IMR-90 (cell line): Measurements from ENCODE around the gene ZGRF1. TPM values are rescaled to one million over a fixed set of nuclear protein-coding genes. Genes with fewer than 3 reads are reported as not detected.

ENCODE experiments used
- ATAC-seq: fragments of 200-7000 bp; cut with Tn5 transposase; 2 replicates; pipeline ENCODE4 v1.9.1; 2020; ENCODE audit warnings: low read depth, mild to moderate bottlenecking, moderate library complexity
- BruUV-seq: library from RNA; stranded (reverse); fragments of 400-500 nt; replicated peaks from 2 replicates; lab custom pipeline; 2021; lab: Mats Ljungman, UMichigan
- CTCF ChIA-PET: fragments of 300-600 bp; formaldehyde crosslinking; extraction: SDS; loops from one replicate; lab custom pipeline; 2021; ENCODE audit warnings: antibody characterized with exemption; lab: Yijun Ruan, JAX
- POLR2A ChIA-PET: fragments of 300-600 bp; sonication (Branson Sonifier 250); formaldehyde crosslinking; loops from one replicate; lab custom pipeline; 2022; ENCODE audit warnings: antibody characterized with exemption; ENCODE audit not compliant: unreplicated experiment; lab: Charles Lee
- DNase-seq: peaks from one replicate; pipeline ENCODE4 v3.0.0; 2013
- H2AFZ ChIP-seq: replicated peaks from 2 replicates; pipeline ENCODE3; 2013; ENCODE audit warnings: low read length, mild to moderate bottlenecking; ENCODE audit not compliant: poor library complexity
- H2AK5ac ChIP-seq: 2 replicates; pipeline ENCODE4 v1.6.1; 2013; ENCODE audit warnings: low read depth, low read length, inconsistent platforms
- H2AK9ac ChIP-seq: replicated peaks from 2 replicates; pipeline ENCODE3; 2013; ENCODE audit warnings: mild to moderate bottlenecking, low read depth, low read length, moderate library complexity; ENCODE audit not compliant: poor library complexity
- H2BK120ac ChIP-seq: 2 replicates; pipeline ENCODE4 v1.6.1; 2013; ENCODE audit warnings: low read depth, low read length, inconsistent platforms
- H2BK15ac ChIP-seq: 3 replicates; pipeline ENCODE4 v1.6.1; 2013; ENCODE audit warnings: low read depth, low read length, inconsistent platforms
- H2BK20ac ChIP-seq: 2 replicates; pipeline ENCODE4 v1.6.1; 2013; ENCODE audit warnings: low read depth, mild to moderate bottlenecking, inconsistent platforms, low read length, moderate library complexity
- H2BK5ac ChIP-seq: 2 replicates; pipeline ENCODE4 v1.6.1; 2013; ENCODE audit warnings: mild to moderate bottlenecking, low read depth, low read length, inconsistent platforms; ENCODE audit not compliant: poor library complexity, severe bottlenecking
- H3K14ac ChIP-seq: replicated peaks from 2 replicates; pipeline ENCODE4 v1.6.1; 2013; ENCODE audit warnings: low read depth, low read length, inconsistent platforms
- H3K18ac ChIP-seq: 2 replicates; pipeline ENCODE4 v1.6.1; 2013; ENCODE audit warnings: low read depth, low read length, control low read depth
- H3K23ac ChIP-seq: 2 replicates; pipeline ENCODE4 v1.6.1; 2013; ENCODE audit warnings: low read depth, low read length, inconsistent platforms
- H3K27ac ChIP-seq: 2 replicates; pipeline ENCODE4 v1.5.1; 2013; ENCODE audit warnings: mild to moderate bottlenecking, control low read depth, low read length; ENCODE audit not compliant: insufficient read depth
- H3K27me3 ChIP-seq: 2 replicates; pipeline ENCODE4 v1.6.1; 2013; ENCODE audit warnings: low read length; ENCODE audit not compliant: control insufficient read depth, insufficient read depth
- H3K36me3 ChIP-seq: 2 replicates; pipeline ENCODE4 v1.6.1; 2013; ENCODE audit warnings: low read length, mixed read lengths; ENCODE audit not compliant: control insufficient read depth, insufficient read depth
- H3K4ac ChIP-seq: 2 replicates; pipeline ENCODE4 v1.6.1; 2013; ENCODE audit warnings: low read depth, low read length, inconsistent platforms
- H3K4me1 ChIP-seq: 2 replicates; pipeline ENCODE4 v1.6.1; 2013; ENCODE audit warnings: low read length, mixed read lengths; ENCODE audit not compliant: control insufficient read depth, insufficient read depth
- H3K4me2 ChIP-seq: 2 replicates; pipeline ENCODE4 v1.6.1; 2013; ENCODE audit warnings: low read depth, mild to moderate bottlenecking, control low read depth, low read length, moderate library complexity
- H3K4me3 ChIP-seq: 2 replicates; pipeline ENCODE4 v1.5.1; 2013; ENCODE audit warnings: low read depth, mild to moderate bottlenecking, control low read depth, low read length, moderate library complexity; ENCODE audit not compliant: insufficient read depth
- H3K56ac ChIP-seq: 2 replicates; pipeline ENCODE4 v1.6.1; 2013; ENCODE audit warnings: low read length, inconsistent platforms; ENCODE audit not compliant: insufficient read depth; ENCODE audit errors: extremely low read depth
- H3K79me1 ChIP-seq, 2 experiments: 2 replicates each; pipeline ENCODE4 v1.6.1; 2013; ENCODE audit warnings: low read length in 2 of 2, inconsistent platforms in 1 of 2, low read depth in 1 of 2
- H3K9ac ChIP-seq: 2 replicates; pipeline ENCODE4 v1.6.1; 2013; ENCODE audit warnings: low read depth, low read length, control low read depth
- H3K9me1 ChIP-seq: 2 replicates; pipeline ENCODE4 v1.6.1; 2013; ENCODE audit warnings: low read length, inconsistent platforms; ENCODE audit not compliant: insufficient read depth
- H3K9me3 ChIP-seq: 2 replicates; pipeline ENCODE4 v1.6.1; 2013; ENCODE audit warnings: low read length; ENCODE audit not compliant: control insufficient read depth, insufficient read depth
- H4K20me1 ChIP-seq: 2 replicates; pipeline ENCODE4 v1.6.1; 2013; ENCODE audit warnings: low read length, inconsistent platforms; ENCODE audit not compliant: insufficient read depth
- H4K5ac ChIP-seq: 2 replicates; pipeline ENCODE4 v1.6.1; 2013; ENCODE audit warnings: mild to moderate bottlenecking, low read depth, low read length, control low read depth
- H4K8ac ChIP-seq, 2 experiments: 2 replicates each; pipeline ENCODE4 v1.6.1; 2013; ENCODE audit warnings: low read depth in 2 of 2, low read length in 2 of 2, control low read depth in 1 of 2, inconsistent platforms in 1 of 2
- H4K91ac ChIP-seq: 2 replicates; pipeline ENCODE4 v1.6.1; 2013; ENCODE audit warnings: low read depth, low read length, inconsistent platforms; ENCODE audit not compliant: insufficient read depth
- BHLHE40 ChIP-seq: fragments of 150-350 bp; IDR thresholded peaks from 2 replicates; pipeline ENCODE4 v1.6.1; 2016; ENCODE audit warnings: mild to moderate bottlenecking, low read depth, low read length
- CEBPB ChIP-seq: IDR thresholded peaks from 2 replicates; pipeline ENCODE4 v1.6.1; 2012; ENCODE audit warnings: low read depth, low read length, improper control_type of control experiment
- CHD1 ChIP-seq: IDR thresholded peaks from 2 replicates; pipeline ENCODE4 v1.6.1; 2012; ENCODE audit warnings: low read depth, low read length, improper control_type of control experiment
- FOS ChIP-seq: fragments of 150-350 bp; IDR thresholded peaks from 2 replicates; pipeline ENCODE4 v1.6.1; 2016; ENCODE audit warnings: low read depth, low read length
- MAFK ChIP-seq: IDR thresholded peaks from 2 replicates; pipeline ENCODE4 v1.6.1; 2012; ENCODE audit warnings: low read depth, low read length, improper control_type of control experiment
- MAZ ChIP-seq: IDR thresholded peaks from 2 replicates; pipeline ENCODE4 v1.6.1; 2012; ENCODE audit warnings: low read depth, mild to moderate bottlenecking, low read length, improper control_type of control experiment, moderate library complexity, borderline replicate concordance
- NFE2L2 ChIP-seq: fragments of 150-350 bp; IDR thresholded peaks from 2 replicates; pipeline ENCODE4 v1.6.1; 2016; ENCODE audit warnings: low read depth, mild to moderate bottlenecking, low read length
- RAD21 ChIP-seq: IDR thresholded peaks from 2 replicates; pipeline ENCODE4 v1.6.1; 2012; ENCODE audit warnings: low read length, improper control_type of control experiment
- RCOR1 ChIP-seq: IDR thresholded peaks from 2 replicates; pipeline ENCODE4 v1.6.1; 2012; ENCODE audit warnings: mild to moderate bottlenecking, low read length, improper control_type of control experiment; ENCODE audit not compliant: insufficient replicate concordance
- RFX5 ChIP-seq: IDR thresholded peaks from 2 replicates; pipeline ENCODE4 v1.8.0; 2012; ENCODE audit warnings: low read depth, mild to moderate bottlenecking, low read length, moderate library complexity
- USF2 ChIP-seq: fragments of 150-350 bp; IDR thresholded peaks from 2 replicates; pipeline ENCODE4 v1.6.1; 2017; ENCODE audit warnings: mild to moderate bottlenecking, antibody characterized with exemption, low read length, low read depth
- WGBS, 2 experiments: methylation state at CpG; one replicate each; pipeline versions ENCODE4 v1.1.5 to v1.1.7; 2013; ENCODE audit warnings: missing lambda C conversion rate in 2 of 2; ENCODE audit not compliant: insufficient read length in 1 of 2; ENCODE audit errors: extremely low coverage in 2 of 2; 5-methylcytosine and 5-hydroxymethylcytosine counted together
- dilution Hi-C: fragments of 300-500 bp; cut with HindIII; formaldehyde crosslinking; loops from one replicate; pipeline ENCODE4 v1.14.3; 2018; ENCODE audit warnings: low sequenced_read_pairs; ENCODE audit not compliant: unreplicated experiment
- in situ Hi-C: fragments of 300-500 bp; cut with MboI; formaldehyde crosslinking; loops from 3 replicates; pipeline ENCODE4 v1.14.3; 2019; ENCODE audit warnings: low sequenced_read_pairs, inconsistent platforms, mixed read lengths
- intact Hi-C: fragments of 100-400 bp; cut with micrococcal nuclease; formaldehyde crosslinking; loops from 2 replicates; pipeline ENCODE4 v1.10.0; 2022
- polyA plus RNA-seq, 3 experiments: library from polyadenylated mRNA; depleted of rRNA; stranded (reverse); fragments of >200 nt; gene quantifications; 2 replicates each; pipeline ENCODE4 v1.2.3, GENCODE V29; 2012; ENCODE audit warnings: low replicate concordance in 1 of 3
- total RNA-seq: library from RNA; depleted of rRNA; stranded (reverse); fragments of >200 nt; gene quantifications from 2 replicates; pipeline ENCODE4 v1.2.3, GENCODE V29; 2012
- TF ChIP-seq, protein P1 (sequence below): conservative IDR thresholded peaks from 2 replicates; pipeline ENCODE4 v1.5.1; 2012; ENCODE audit warnings: mild to moderate bottlenecking, low read depth, low read length, improper control_type of control experiment
- TF ChIP-seq, protein P2 (sequence below): fragments of 150-350 bp; IDR thresholded peaks from 2 replicates; pipeline ENCODE4 v1.6.1; 2016; ENCODE audit warnings: low read depth, mild to moderate bottlenecking, low read length, moderate library complexity, borderline replicate concordance

ZGRF1 gene
- total and polyA plus RNA-seq, 2 of the 4 experiments (the other 2 are of a cell fraction) = 2.8 to 5.6 TPM

DNA sequence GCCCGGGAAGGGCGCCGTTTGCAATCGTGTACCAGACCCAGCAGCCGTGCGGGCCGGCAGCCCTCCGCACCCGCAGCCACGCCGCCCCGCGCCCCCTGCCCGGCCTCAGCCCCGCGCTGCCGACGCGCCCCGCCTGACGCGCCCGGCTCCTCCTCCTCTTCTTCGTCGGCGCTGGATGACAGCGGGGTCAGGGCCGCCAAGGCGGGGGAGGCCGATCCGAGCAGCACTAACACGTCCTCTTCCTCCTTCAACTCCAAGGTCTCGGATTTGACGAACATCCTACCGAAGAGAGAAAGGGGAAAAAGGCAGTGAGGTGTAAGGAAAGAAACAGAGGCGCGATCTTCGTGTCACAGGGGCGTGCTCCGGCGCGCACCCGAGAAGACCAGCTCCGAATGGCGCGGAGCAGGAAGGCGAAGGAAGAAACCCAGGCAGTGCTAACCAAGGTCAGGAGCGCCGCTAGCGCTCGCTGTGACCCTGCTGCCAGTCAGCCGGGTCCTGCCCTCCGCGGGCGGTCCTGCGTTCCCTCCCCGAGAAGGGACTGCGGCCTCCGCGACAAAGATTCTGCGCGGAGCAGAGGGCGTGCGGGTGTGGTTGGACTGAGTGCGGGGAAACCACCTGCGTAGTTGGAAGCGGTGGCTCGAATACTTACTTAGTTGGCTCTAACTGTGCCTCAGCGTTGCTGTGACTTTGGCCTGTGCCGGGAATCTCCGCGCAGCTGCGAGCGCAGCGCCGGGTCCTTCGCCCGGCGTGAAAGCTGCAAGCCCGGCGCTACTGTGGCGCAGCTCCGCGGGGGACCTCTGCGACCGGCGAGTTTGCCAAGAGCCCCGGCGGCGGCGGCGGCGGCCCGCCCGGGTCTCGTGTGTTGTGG lies 121.3 kb downstream of the ZGRF1 start:
- peak overlapping the region; percentile 83 for H2AFZ ChIP-seq
- no peaks in the 10 kb centered on the region for H3K36me3 ChIP-seq
- H3K9me1 ChIP-seq = no peaks in the 10 kb centered on the region
- intact Hi-C loops (no loop called here), dilution Hi-C loops (no loop called here), in situ Hi-C loops (no loop called here)
- H2BK20ac ChIP-seq = no peak overlapping the region
- no peak overlapping the region for H3K9ac ChIP-seq
- no peak overlapping the region for H3K4ac ChIP-seq
- H3K56ac ChIP-seq = no peak overlapping the region
- POLR2A ChIA-PET = no interaction called here
- no peaks in the 10 kb centered on the region for H3K79me1 ChIP-seq
- no peak overlapping the region for H3K14ac ChIP-seq
- no peak overlapping the region for H4K91ac ChIP-seq
- TF ChIP-seq USF2 (no peak), CEBPB (no peak), MAFK (no peak), RFX5 (no peak), RAD21 (no peak), RCOR1 (no peak), FOS (no peak), CHD1 (no peak), BHLHE40 (no peak), MAZ (no peak), NFE2L2 (no peak)
- TF ChIP-seq, protein P1, sequence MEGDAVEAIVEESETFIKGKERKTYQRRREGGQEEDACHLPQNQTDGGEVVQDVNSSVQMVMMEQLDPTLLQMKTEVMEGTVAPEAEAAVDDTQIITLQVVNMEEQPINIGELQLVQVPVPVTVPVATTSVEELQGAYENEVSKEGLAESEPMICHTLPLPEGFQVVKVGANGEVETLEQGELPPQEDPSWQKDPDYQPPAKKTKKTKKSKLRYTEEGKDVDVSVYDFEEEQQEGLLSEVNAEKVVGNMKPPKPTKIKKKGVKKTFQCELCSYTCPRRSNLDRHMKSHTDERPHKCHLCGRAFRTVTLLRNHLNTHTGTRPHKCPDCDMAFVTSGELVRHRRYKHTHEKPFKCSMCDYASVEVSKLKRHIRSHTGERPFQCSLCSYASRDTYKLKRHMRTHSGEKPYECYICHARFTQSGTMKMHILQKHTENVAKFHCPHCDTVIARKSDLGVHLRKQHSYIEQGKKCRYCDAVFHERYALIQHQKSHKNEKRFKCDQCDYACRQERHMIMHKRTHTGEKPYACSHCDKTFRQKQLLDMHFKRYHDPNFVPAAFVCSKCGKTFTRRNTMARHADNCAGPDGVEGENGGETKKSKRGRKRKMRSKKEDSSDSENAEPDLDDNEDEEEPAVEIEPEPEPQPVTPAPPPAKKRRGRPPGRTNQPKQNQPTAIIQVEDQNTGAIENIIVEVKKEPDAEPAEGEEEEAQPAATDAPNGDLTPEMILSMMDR = no peak
- TF ChIP-seq, protein P2, sequence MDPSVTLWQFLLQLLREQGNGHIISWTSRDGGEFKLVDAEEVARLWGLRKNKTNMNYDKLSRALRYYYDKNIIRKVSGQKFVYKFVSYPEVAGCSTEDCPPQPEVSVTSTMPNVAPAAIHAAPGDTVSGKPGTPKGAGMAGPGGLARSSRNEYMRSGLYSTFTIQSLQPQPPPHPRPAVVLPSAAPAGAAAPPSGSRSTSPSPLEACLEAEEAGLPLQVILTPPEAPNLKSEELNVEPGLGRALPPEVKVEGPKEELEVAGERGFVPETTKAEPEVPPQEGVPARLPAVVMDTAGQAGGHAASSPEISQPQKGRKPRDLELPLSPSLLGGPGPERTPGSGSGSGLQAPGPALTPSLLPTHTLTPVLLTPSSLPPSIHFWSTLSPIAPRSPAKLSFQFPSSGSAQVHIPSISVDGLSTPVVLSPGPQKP = no peak
- 0% methylated on average over 34 of the region's 96 CpGs; no CpG with 5 or more reads in 1 of the 2 experiments for WGBS, 2 experiments
- no peak overlapping the region for H4K8ac ChIP-seq
- peak; percentile 68 for ATAC-seq
- H2BK5ac ChIP-seq = no peak overlapping the region
- no peaks in the 10 kb centered on the region; the same call in 1 of the 2 replicates for H3K4me1 ChIP-seq
- H3K4me2 ChIP-seq = peak overlapping the region; percentile 100
- peaks cover 85% of the 10 kb centered on the region for H3K27me3 ChIP-seq
- H4K5ac ChIP-seq = no peak overlapping the region
- H3K27ac ChIP-seq = no peak overlapping the region
- H4K20me1 ChIP-seq = no peaks in the 10 kb centered on the region
- H3K18ac ChIP-seq = no peak overlapping the region
- no peak overlapping the region for H2BK15ac ChIP-seq
- no TSS peak for BruUV-seq
- no peak overlapping the region for H2BK120ac ChIP-seq
- H3K9me3 ChIP-seq = peaks cover 15% of the 10 kb centered on the region
- peak overlapping the region; percentile 20 for H2AK9ac ChIP-seq
- H3K23ac ChIP-seq = no peak overlapping the region
- no peak overlapping the region for H2AK5ac ChIP-seq
- no peak for DNase-seq
- CTCF ChIA-PET = interaction anchor here (0.9 to 1.0 kb wide), 2 partner anchors 9 to 166 kb away, joined by 3 to 5 read pairs; no protein-coding TSS in a partner anchor
- H3K4me3 ChIP-seq = peak overlapping the region; percentile 67
